ENCODE data around the gene FXYD7.

DNA sequence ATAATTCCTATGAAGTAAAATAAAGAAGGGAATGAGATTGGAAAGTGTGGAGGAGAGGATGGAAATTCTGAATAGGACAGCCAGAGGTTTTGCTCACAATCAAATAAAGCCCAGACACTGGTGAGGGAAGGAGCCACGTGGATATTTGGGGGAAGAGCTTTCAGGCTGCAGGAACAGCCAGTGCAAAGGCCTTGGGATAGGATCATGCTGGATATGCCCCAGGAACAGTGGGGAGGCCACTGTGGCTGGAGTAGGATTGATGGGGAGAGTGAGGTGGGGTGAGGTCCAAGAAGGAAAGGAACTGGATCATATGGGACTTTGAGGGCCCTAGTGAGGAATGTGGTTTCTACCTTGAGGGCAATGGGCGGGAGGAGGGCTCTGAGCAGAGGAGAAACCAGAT, 7.4 kb downstream of the FXYD7 start:
- TF ChIP-seq CTCF (IDR thresholded peaks at IDR 0.05; ENCODE audit: poor library complexity) (no peak), EZH2phosphoT487 (IDR thresholded peaks at IDR 0.05; ENCODE audit: low read depth, severe bottlenecking, unreplicated experiment) (no peak)
